ENCODE data around the gene DENND2A. TPM values are rescaled to one million over a fixed set of nuclear protein-coding genes. Genes with fewer than 3 reads are reported as not detected.
"Not testable (repeated sequence)": the region's sequence is repeated elsewhere in the genome, so short reads cannot be mapped to it uniquely, and the experiment has no call there.

DENND2A gene
- total and polyA plus RNA-seq, 4 donors: 1.2 to 7.4 (median 2.3) TPM

DNA sequence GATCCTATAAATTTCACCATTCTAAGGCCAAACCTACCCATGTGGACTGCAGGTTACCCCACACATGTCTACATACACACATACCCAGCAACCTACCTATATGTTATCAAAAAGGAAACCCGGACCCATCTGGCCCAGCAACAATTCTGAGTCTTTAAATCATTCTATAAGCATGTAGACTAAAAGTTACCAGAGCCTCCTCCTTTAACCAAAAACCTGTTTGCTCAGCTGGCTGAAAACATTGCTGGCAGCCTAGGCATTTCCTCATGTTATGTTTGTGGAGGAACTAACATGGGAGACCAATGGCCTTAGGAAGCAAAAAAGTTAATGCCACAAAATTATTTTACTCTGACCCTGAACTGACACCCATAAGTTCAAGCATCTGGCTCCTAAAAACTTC lies 26.9 kb upstream of the DENND2A start:
- H3K27ac ChIP-seq (ENCODE audit: low read depth in 1 of 2, low read length in 2 of 2): no peak overlapping the region
- no peaks in the 10 kb centered on the region for H3K36me3 ChIP-seq (ENCODE audit: control insufficient read depth in 4 of 4, insufficient read depth in 3 of 4, low read depth in 1 of 4, low read length in 3 of 4)
- WGBS: 79% methylated on average over 1 of the region's 1 CpG
- H3K9ac ChIP-seq (ENCODE audit: low read depth in 1 of 2, low read length in 2 of 2): no peak overlapping the region
- H3K9me3 ChIP-seq (ENCODE audit: control insufficient read depth in 4 of 4, low read length in 3 of 4): no peaks in the 10 kb centered on the region
- DNase-seq (ENCODE audit: low spot score): no peak
- H3K27me3 ChIP-seq (ENCODE audit: control insufficient read depth in 4 of 4, insufficient read depth in 4 of 4, low read length in 3 of 4): no peaks in the 10 kb centered on the region
- H3K4me3 ChIP-seq (ENCODE audit: low read depth in 1 of 3, low read length in 3 of 3): no peak overlapping the region
- TF ChIP-seq, protein P1, sequence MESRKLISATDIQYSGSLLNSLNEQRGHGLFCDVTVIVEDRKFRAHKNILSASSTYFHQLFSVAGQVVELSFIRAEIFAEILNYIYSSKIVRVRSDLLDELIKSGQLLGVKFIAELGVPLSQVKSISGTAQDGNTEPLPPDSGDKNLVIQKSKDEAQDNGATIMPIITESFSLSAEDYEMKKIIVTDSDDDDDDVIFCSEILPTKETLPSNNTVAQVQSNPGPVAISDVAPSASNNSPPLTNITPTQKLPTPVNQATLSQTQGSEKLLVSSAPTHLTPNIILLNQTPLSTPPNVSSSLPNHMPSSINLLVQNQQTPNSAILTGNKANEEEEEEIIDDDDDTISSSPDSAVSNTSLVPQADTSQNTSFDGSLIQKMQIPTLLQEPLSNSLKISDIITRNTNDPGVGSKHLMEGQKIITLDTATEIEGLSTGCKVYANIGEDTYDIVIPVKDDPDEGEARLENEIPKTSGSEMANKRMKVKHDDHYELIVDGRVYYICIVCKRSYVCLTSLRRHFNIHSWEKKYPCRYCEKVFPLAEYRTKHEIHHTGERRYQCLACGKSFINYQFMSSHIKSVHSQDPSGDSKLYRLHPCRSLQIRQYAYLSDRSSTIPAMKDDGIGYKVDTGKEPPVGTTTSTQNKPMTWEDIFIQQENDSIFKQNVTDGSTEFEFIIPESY (IDR thresholded peaks at IDR 0.05): no peak
- no peak for TF ChIP-seq RXRA (IDR thresholded peaks at IDR 0.05)
- no peak for TF ChIP-seq NR2F2 (IDR thresholded peaks at IDR 0.05)
- no peak for TF ChIP-seq HNF4A (conservative IDR thresholded peaks at IDR 0.05)
- TF ChIP-seq, protein P2, sequence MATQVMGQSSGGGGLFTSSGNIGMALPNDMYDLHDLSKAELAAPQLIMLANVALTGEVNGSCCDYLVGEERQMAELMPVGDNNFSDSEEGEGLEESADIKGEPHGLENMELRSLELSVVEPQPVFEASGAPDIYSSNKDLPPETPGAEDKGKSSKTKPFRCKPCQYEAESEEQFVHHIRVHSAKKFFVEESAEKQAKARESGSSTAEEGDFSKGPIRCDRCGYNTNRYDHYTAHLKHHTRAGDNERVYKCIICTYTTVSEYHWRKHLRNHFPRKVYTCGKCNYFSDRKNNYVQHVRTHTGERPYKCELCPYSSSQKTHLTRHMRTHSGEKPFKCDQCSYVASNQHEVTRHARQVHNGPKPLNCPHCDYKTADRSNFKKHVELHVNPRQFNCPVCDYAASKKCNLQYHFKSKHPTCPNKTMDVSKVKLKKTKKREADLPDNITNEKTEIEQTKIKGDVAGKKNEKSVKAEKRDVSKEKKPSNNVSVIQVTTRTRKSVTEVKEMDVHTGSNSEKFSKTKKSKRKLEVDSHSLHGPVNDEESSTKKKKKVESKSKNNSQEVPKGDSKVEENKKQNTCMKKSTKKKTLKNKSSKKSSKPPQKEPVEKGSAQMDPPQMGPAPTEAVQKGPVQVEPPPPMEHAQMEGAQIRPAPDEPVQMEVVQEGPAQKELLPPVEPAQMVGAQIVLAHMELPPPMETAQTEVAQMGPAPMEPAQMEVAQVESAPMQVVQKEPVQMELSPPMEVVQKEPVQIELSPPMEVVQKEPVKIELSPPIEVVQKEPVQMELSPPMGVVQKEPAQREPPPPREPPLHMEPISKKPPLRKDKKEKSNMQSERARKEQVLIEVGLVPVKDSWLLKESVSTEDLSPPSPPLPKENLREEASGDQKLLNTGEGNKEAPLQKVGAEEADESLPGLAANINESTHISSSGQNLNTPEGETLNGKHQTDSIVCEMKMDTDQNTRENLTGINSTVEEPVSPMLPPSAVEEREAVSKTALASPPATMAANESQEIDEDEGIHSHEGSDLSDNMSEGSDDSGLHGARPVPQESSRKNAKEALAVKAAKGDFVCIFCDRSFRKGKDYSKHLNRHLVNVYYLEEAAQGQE (IDR thresholded peaks at IDR 0.05): no peak
- no peak for TF ChIP-seq FOXA1 (IDR thresholded peaks at IDR 0.05)
- no peaks in the 10 kb centered on the region for H3K4me1 ChIP-seq (ENCODE audit: control insufficient read depth in 4 of 4, insufficient read depth in 4 of 4, low read length in 3 of 4)

DNA sequence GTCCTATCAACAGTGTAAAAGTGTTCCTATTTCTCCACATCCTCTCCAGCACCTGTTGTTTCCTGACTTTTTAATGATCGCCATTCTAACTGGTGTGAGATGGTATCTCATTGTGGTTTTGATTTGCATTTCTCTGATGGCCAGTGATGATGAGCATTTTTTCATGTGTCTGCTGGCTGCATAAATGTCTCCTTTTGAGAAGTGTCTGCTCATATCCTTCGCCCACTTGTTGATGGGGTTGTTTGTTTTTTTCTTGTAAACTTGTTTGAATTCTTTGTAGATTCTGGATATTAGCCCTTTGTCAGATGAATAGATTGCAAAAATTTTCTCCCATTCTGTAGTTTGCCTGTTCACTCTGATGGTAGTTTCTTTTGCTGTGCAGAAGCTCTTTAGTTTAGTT lies 22.3 kb upstream of the DENND2A start:
- not testable (repeated sequence) for H3K9ac ChIP-seq (ENCODE audit: low read depth in 1 of 2, low read length in 2 of 2); H3K9me3 ChIP-seq (ENCODE audit: control insufficient read depth in 4 of 4, low read length in 3 of 4); H3K4me1 ChIP-seq (ENCODE audit: control insufficient read depth in 4 of 4, insufficient read depth in 4 of 4, low read length in 3 of 4); H3K4me3 ChIP-seq (ENCODE audit: low read depth in 1 of 3, low read length in 3 of 3); H3K27ac ChIP-seq (ENCODE audit: low read depth in 1 of 2, low read length in 2 of 2); H3K36me3 ChIP-seq (ENCODE audit: control insufficient read depth in 4 of 4, insufficient read depth in 3 of 4, low read depth in 1 of 4, low read length in 3 of 4); DNase-seq (ENCODE audit: low spot score); H3K27me3 ChIP-seq (ENCODE audit: control insufficient read depth in 4 of 4, insufficient read depth in 4 of 4, low read length in 3 of 4)
- WGBS: 92% methylated on average over 1 of the region's 2 CpGs

DNA sequence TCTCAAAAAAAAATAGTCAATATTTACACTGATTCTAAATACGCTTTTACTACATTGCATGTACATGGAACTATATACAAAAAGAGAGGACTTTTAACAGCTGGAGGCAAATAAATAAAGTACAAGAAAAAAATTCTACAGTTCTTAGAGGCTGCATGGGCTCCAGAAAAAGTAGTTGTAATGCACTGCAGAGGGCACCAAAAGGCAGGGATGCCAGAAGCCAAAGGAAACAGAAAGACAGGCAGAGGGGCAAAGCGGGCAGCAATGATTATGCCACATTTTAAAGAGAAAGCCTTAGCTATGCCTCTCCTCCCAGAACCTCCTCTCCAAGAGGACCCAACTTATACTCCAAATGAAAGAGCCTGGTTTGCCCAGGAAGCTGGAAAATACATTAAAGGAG lies 20.5 kb upstream of the DENND2A start:
- DNase-seq (ENCODE audit: low spot score): no peak
- Histone ChIP-seq H3K36me3 (ENCODE audit: control insufficient read depth in 4 of 4, insufficient read depth in 3 of 4, low read depth in 1 of 4, low read length in 3 of 4) (no peaks in the 10 kb centered on the region), H3K27me3 (ENCODE audit: control insufficient read depth in 4 of 4, insufficient read depth in 4 of 4, low read length in 3 of 4) (no peaks in the 10 kb centered on the region), H3K27ac (ENCODE audit: low read depth in 1 of 2, low read length in 2 of 2) (no peak overlapping the region), H3K9me3 (ENCODE audit: control insufficient read depth in 4 of 4, low read length in 3 of 4) (no peaks in the 10 kb centered on the region), H3K4me1 (ENCODE audit: control insufficient read depth in 4 of 4, insufficient read depth in 4 of 4, low read length in 3 of 4) (peaks cover 0 to 8% (median 2%) of the 10 kb centered on the region in 4 donors), H3K9ac (ENCODE audit: low read depth in 1 of 2, low read length in 2 of 2) (no peak overlapping the region), H3K4me3 (ENCODE audit: low read depth in 1 of 3, low read length in 3 of 3) (no peak overlapping the region)
- WGBS: 47% methylated on average over 2 of the region's 2 CpGs
- no peak for TF ChIP-seq GABPA (IDR thresholded peaks at IDR 0.05 in 1 of 2, conservative IDR thresholded peaks at IDR 0.05 in 1 of 2)
- TF ChIP-seq RAD21 (IDR thresholded peaks at IDR 0.05): peak; percentile 30 to 38

DNA sequence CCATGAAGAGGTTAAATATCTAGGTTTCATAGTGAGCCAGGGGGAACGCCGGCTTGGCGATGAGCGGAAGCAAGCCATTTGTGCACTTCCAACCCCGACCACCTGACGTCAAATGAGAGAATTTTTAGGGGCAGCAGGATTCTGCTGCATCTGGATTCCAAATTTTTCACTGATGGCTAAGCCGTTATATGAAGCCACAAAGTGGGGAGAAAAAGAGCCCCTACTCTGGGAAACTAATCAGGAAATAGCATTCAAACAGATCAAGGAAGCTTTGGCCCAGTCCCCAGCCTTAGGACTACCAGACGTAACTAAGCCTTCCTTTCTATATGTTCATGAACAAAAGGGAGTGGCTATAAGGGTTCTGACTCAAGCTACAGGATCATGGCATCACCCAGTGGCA lies 19.2 kb upstream of the DENND2A start:
- Histone ChIP-seq H3K4me1 (ENCODE audit: control insufficient read depth in 4 of 4, insufficient read depth in 4 of 4, low read length in 3 of 4) (peaks cover 0 to 8% (median 2%) of the 10 kb centered on the region in 4 donors), H3K4me3 (ENCODE audit: low read depth in 1 of 3, low read length in 3 of 3) (no peak overlapping the region), H3K27me3 (ENCODE audit: control insufficient read depth in 4 of 4, insufficient read depth in 4 of 4, low read length in 3 of 4) (no peaks in the 10 kb centered on the region), H3K27ac (ENCODE audit: low read depth in 1 of 2, low read length in 2 of 2) (no peak overlapping the region), H3K36me3 (ENCODE audit: control insufficient read depth in 4 of 4, insufficient read depth in 3 of 4, low read depth in 1 of 4, low read length in 3 of 4) (no peaks in the 10 kb centered on the region), H3K9me3 (ENCODE audit: control insufficient read depth in 4 of 4, low read length in 3 of 4) (no peaks in the 10 kb centered on the region), H3K9ac (ENCODE audit: low read depth in 1 of 2, low read length in 2 of 2) (no peak overlapping the region)
- 77% methylated on average over 8 of the region's 8 CpGs for WGBS
- TF ChIP-seq, protein P2 (IDR thresholded peaks at IDR 0.05): no peak
- TF ChIP-seq HNF4A (conservative IDR thresholded peaks at IDR 0.05) (no peak), RAD21 (IDR thresholded peaks at IDR 0.05) (no peak), RXRA (IDR thresholded peaks at IDR 0.05) (no peak), EGR1 (IDR thresholded peaks at IDR 0.05; ENCODE audit: low read depth in 2 of 2) (no peak)
- TF ChIP-seq, protein P3, sequence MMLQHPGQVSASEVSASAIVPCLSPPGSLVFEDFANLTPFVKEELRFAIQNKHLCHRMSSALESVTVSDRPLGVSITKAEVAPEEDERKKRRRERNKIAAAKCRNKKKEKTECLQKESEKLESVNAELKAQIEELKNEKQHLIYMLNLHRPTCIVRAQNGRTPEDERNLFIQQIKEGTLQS (IDR thresholded peaks at IDR 0.05): no peak
- no peak for DNase-seq (ENCODE audit: low spot score)

All from liver (tissue), 9 donors.